ACC112 (cell line): ENCODE measurements around the gene AP5Z1.

Source experiments
- H2AFZ ChIP-seq: fragments of 200-600 bp; sonication (generic); one replicate; pipeline ENCODE4 v1.6.0; 2017; ENCODE audit warnings: antibody characterized with exemption, low read length; ENCODE audit not compliant: unreplicated experiment
- H3K27ac ChIP-seq: fragments of 200-600 bp; sonication (generic); 2 replicates; pipeline ENCODE4 v1.5.1; 2014; ENCODE audit warnings: low read depth, mild to moderate bottlenecking, antibody characterized with exemption, low read length, moderate library complexity
- H3K27me3 ChIP-seq: fragments of 200-600 bp; sonication (generic); 2 replicates; pipeline ENCODE4 v1.6.1; 2014; ENCODE audit warnings: mild to moderate bottlenecking, antibody characterized with exemption, low read length, moderate library complexity, mixed read lengths; ENCODE audit not compliant: insufficient read depth
- H3K36me3 ChIP-seq: fragments of 200-600 bp; sonication (generic); 2 replicates; pipeline ENCODE4 v1.6.1; 2016; ENCODE audit warnings: mild to moderate bottlenecking, antibody characterized with exemption, low read length, moderate library complexity, mixed read lengths; ENCODE audit not compliant: insufficient read depth
- H3K4me1 ChIP-seq: fragments of 200-600 bp; sonication (generic); one replicate; pipeline ENCODE4 v1.6.1; 2016; ENCODE audit warnings: low read length, mixed read lengths; ENCODE audit not compliant: insufficient read depth, unreplicated experiment, control insufficient read depth
- H3K4me3 ChIP-seq: fragments of 200-600 bp; sonication (generic); 2 replicates; pipeline ENCODE4 v1.5.1; 2014; ENCODE audit warnings: mild to moderate bottlenecking, low read depth, low read length
- H3K79me2 ChIP-seq: fragments of 200-600 bp; sonication (generic); one replicate; pipeline ENCODE4 v1.6.0; 2016; ENCODE audit warnings: low read length; ENCODE audit not compliant: control insufficient read depth, unreplicated experiment, insufficient read depth

AP5Z1 gene

GRCh38 chr7:4781366-4782069 lies 6.1 kb downstream of the AP5Z1 start:
- Histone ChIP-seq H3K4me1 (peaks cover 14% of the 10 kb centered on the region), H3K36me3 (peaks cover 12% of the 10 kb centered on the region; the same call in 1 of the 2 replicates), H3K4me3 (no peak overlapping the region), H3K27ac (no peak overlapping the region), H2AFZ (no peak overlapping the region), H3K27me3 (no peaks in the 10 kb centered on the region), H3K79me2 (peaks cover 29% of the 10 kb centered on the region)

GRCh38 chr7:4782333-4783291 lies 7.2 kb downstream of the AP5Z1 start:
- H3K36me3 ChIP-seq: peaks cover 12% of the 10 kb centered on the region; the same call in 1 of the 2 replicates
- H3K27me3 ChIP-seq: no peaks in the 10 kb centered on the region
- peaks cover 19% of the 10 kb centered on the region for H3K79me2 ChIP-seq
- no peak overlapping the region for H2AFZ ChIP-seq
- H3K4me1 ChIP-seq: peaks cover 8% of the 10 kb centered on the region
- H3K27ac ChIP-seq: no peak overlapping the region
- H3K4me3 ChIP-seq: no peak overlapping the region

GRCh38 chr7:4783292-4783652 lies 7.8 kb downstream of the AP5Z1 start:
- Histone ChIP-seq H3K4me1 (peaks cover 2% of the 10 kb centered on the region), H3K4me3 (no peak overlapping the region), H3K27ac (no peak overlapping the region), H3K79me2 (peaks cover 12% of the 10 kb centered on the region), H3K36me3 (peaks cover 12% of the 10 kb centered on the region; the same call in 1 of the 2 replicates), H2AFZ (no peak overlapping the region), H3K27me3 (no peaks in the 10 kb centered on the region)

GRCh38 chr7:4783762-4784351 lies 8.4 kb downstream of the AP5Z1 start:
- Histone ChIP-seq H3K36me3 (peaks cover 12% of the 10 kb centered on the region; the same call in 1 of the 2 replicates), H3K79me2 (peaks cover 10% of the 10 kb centered on the region)

GRCh38 chr7:4784799-4785198 lies 9.4 kb downstream of the AP5Z1 start:
- peaks cover 12% of the 10 kb centered on the region; the same call in 1 of the 2 replicates for H3K36me3 ChIP-seq
- no peak overlapping the region for H3K27ac ChIP-seq
- H2AFZ ChIP-seq: no peak overlapping the region
- H3K27me3 ChIP-seq: no peaks in the 10 kb centered on the region
- peaks cover 9% of the 10 kb centered on the region for H3K79me2 ChIP-seq
- H3K4me1 ChIP-seq: no peaks in the 10 kb centered on the region
- no peak overlapping the region for H3K4me3 ChIP-seq

More at GRCh38 chr7:4783762-4784351, 8.4 kb downstream of the AP5Z1 start:
- Histone ChIP-seq H3K27me3 (no peaks in the 10 kb centered on the region), H3K4me3 (no peak overlapping the region), H3K4me1 (no peaks in the 10 kb centered on the region), H2AFZ (no peak overlapping the region), H3K27ac (no peak overlapping the region)

GRCh38 chr7:4785371-4785770 lies 9.9 kb downstream of the AP5Z1 start:
- Histone ChIP-seq H3K4me3 (no peak overlapping the region), H3K36me3 (peaks cover 16% of the 10 kb centered on the region; the same call in 1 of the 2 replicates), H3K27ac (no peak overlapping the region), H3K27me3 (no peaks in the 10 kb centered on the region), H2AFZ (no peak overlapping the region), H3K79me2 (peaks cover 5% of the 10 kb centered on the region), H3K4me1 (no peaks in the 10 kb centered on the region)

- H3K27me3 ChIP-seq: no peaks in the 10 kb centered on the region
- no peak overlapping the region for H2AFZ ChIP-seq
- no peak overlapping the region for H3K4me3 ChIP-seq
- H3K36me3 ChIP-seq: peaks cover 21% of the 10 kb centered on the region; the same call in 1 of the 2 replicates
- H3K4me1 ChIP-seq: no peaks in the 10 kb centered on the region
- H3K79me2 ChIP-seq: peaks cover 3% of the 10 kb centered on the region
- no peak overlapping the region for H3K27ac ChIP-seq
Observed at GRCh38 chr7:4786015-4786414, 10.6 kb downstream of the AP5Z1 start.

- Histone ChIP-seq H3K4me3 (no peak overlapping the region), H3K4me1 (no peaks in the 10 kb centered on the region), H2AFZ (no peak overlapping the region), H3K79me2 (no peaks in the 10 kb centered on the region), H3K27ac (no peak overlapping the region), H3K27me3 (no peaks in the 10 kb centered on the region), H3K36me3 (peaks cover 28% of the 10 kb centered on the region; the same call in 1 of the 2 replicates)
Observed at GRCh38 chr7:4787541-4787940, 12.1 kb downstream of the AP5Z1 start.

GRCh38 chr7:4787947-4788626 lies 12.7 kb downstream of the AP5Z1 start:
- Histone ChIP-seq H3K4me3 (no peak overlapping the region), H3K27ac (no peak overlapping the region), H3K4me1 (no peaks in the 10 kb centered on the region), H3K27me3 (no peaks in the 10 kb centered on the region), H3K79me2 (no peaks in the 10 kb centered on the region), H2AFZ (no peak overlapping the region), H3K36me3 (peaks cover 33% of the 10 kb centered on the region; the same call in 1 of the 2 replicates)

- Histone ChIP-seq H3K36me3 (peaks cover 33% of the 10 kb centered on the region; the same call in 1 of the 2 replicates), H2AFZ (no peak overlapping the region), H3K79me2 (no peaks in the 10 kb centered on the region), H3K4me3 (no peak overlapping the region), H3K4me1 (no peaks in the 10 kb centered on the region), H3K27me3 (no peaks in the 10 kb centered on the region), H3K27ac (no peak overlapping the region)
Observed at GRCh38 chr7:4788627-4789189, 13.3 kb downstream of the AP5Z1 start.
